ENCODE data around the gene SLC49A4. TPM values are rescaled to one million over a fixed set of nuclear protein-coding genes. Genes with fewer than 3 reads are reported as not detected.
A peak's percentile ranks its signal among the peaks of the same experiment; 100 is the strongest.

Gene SLC49A4
- total and polyA plus RNA-seq, 2 of the 8 experiments (the other 6 are each of a cell fraction or from before 2014, with no cell fraction given): 9.5 to 10.2 TPM

DNA sequence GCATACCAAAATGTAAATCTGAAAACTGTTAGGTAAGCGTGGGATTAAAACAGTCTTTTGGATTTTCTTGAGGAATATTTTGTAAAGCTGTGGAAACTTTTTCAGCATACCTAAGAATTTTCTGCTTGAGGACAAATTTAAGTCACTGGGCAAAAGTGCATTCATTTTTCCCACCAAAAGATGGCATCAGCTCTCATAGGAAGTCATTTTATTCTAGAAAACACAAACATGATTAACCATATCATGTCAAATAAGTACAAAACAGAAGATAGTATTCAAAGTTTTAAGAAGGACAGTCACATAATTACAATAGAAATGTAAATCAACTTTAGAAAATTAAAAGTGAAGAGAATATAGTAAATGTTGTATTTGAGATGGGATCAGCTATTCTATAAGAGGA lies 63.5 kb downstream of the SLC49A4 start:
- no peak overlapping the region for H3K4me2 ChIP-seq (ENCODE audit: insufficient read depth in 1 of 2, low read depth in 2 of 2, low read length in 2 of 2)
- 90% methylated on average over 1 of the region's 1 CpG; no CpG with 5 or more reads in 1 of the 2 experiments for WGBS, 2 experiments (ENCODE audit: extremely low coverage in 1 of 2, insufficient coverage in 1 of 2, insufficient read length in 1 of 2, insufficient replicate concordance in 2 of 2, low coverage in 1 of 2, low lambda C conversion rate in 2 of 2, missing lambda C conversion rate in 1 of 2)
- FAIRE-seq (no peak), DNase-seq (ENCODE audit: low read depth in 1 of 2, low spot score in 2 of 2) (no peak)
- H3K79me1 ChIP-seq (ENCODE audit: low read depth, low read length): no peaks in the 10 kb centered on the region
- H2AFZ ChIP-seq (ENCODE audit: low read length): no peak overlapping the region
- H2BK5ac ChIP-seq (ENCODE audit: low read depth, low read length): no peak overlapping the region
- no peak overlapping the region for H2BK12ac ChIP-seq (ENCODE audit: low read depth, low read length)
- no peak overlapping the region for H3K56ac ChIP-seq (replicated peaks; ENCODE audit: insufficient read length, low read depth, low read length)
- no peak overlapping the region for H2AK5ac ChIP-seq (ENCODE audit: low read depth, low read length)
- H2BK120ac ChIP-seq (replicated peaks; ENCODE audit: low read depth, low read length): no peak overlapping the region
- no peak overlapping the region for H3K9ac ChIP-seq (replicated peaks in 1 of 4; ENCODE audit: extremely low read depth in 1 of 4, low read depth in 3 of 4, low read length in 3 of 4)
- no peak overlapping the region for H3K4me3 ChIP-seq (ENCODE audit: extremely low read depth in 1 of 4, insufficient read depth in 2 of 4, low read depth in 3 of 4, low read length in 4 of 4)
- H2BK15ac ChIP-seq (ENCODE audit: low read length): no peak overlapping the region
- no peaks in the 10 kb centered on the region for H3K4me1 ChIP-seq (replicated peaks in 1 of 4; ENCODE audit: control insufficient read depth in 3 of 4, insufficient read depth in 4 of 4, low read length in 3 of 4)
- no peaks in the 10 kb centered on the region for H3K27me3 ChIP-seq (replicated peaks in 1 of 4; ENCODE audit: control insufficient read depth in 3 of 4, extremely low read depth in 1 of 4, insufficient read depth in 3 of 4, low read length in 3 of 4)
- no peak overlapping the region for H3K27ac ChIP-seq (ENCODE audit: low read depth, low read length)
- TF ChIP-seq, protein P1, sequence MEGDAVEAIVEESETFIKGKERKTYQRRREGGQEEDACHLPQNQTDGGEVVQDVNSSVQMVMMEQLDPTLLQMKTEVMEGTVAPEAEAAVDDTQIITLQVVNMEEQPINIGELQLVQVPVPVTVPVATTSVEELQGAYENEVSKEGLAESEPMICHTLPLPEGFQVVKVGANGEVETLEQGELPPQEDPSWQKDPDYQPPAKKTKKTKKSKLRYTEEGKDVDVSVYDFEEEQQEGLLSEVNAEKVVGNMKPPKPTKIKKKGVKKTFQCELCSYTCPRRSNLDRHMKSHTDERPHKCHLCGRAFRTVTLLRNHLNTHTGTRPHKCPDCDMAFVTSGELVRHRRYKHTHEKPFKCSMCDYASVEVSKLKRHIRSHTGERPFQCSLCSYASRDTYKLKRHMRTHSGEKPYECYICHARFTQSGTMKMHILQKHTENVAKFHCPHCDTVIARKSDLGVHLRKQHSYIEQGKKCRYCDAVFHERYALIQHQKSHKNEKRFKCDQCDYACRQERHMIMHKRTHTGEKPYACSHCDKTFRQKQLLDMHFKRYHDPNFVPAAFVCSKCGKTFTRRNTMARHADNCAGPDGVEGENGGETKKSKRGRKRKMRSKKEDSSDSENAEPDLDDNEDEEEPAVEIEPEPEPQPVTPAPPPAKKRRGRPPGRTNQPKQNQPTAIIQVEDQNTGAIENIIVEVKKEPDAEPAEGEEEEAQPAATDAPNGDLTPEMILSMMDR (IDR thresholded peaks at IDR 0.05; ENCODE audit: control extremely low read depth in 1 of 3, insufficient read depth in 1 of 3, low read depth in 1 of 3, low read length in 3 of 3): peak in 1 of 3 experiments; percentile 37; a peak in 2 of 4 replicates
- TF ChIP-seq RBBP5 (IDR thresholded peaks at IDR 0.05; ENCODE audit: borderline replicate concordance, low read depth, low read length): no peak
- peak; percentile 30 to 35 for TF ChIP-seq RAD21 (IDR thresholded peaks at IDR 0.05 in 1 of 2, conservative IDR thresholded peaks at IDR 0.05 in 1 of 2; ENCODE audit: low read depth in 2 of 2, low read length in 2 of 2)
- H3K9me3 ChIP-seq (ENCODE audit: insufficient read depth in 2 of 2, low read depth in 1 of 2, low read length in 1 of 2): no peaks in the 10 kb centered on the region
- H4K8ac ChIP-seq (ENCODE audit: extremely low read depth, insufficient read depth, low read length): no peak overlapping the region
- ChIA-PET CTCF (ENCODE audit: partially characterized antibody) (interaction anchor here (1.0 to 1.3 kb wide), 7 partner anchors 9 to 83 kb away, joined by 3 to 7 read pairs (median 4); no protein-coding TSS in a partner anchor), POLR2A (ENCODE audit: partially characterized antibody) (no interaction called here)
- H3K79me2 ChIP-seq (ENCODE audit: control insufficient read depth in 1 of 2, insufficient read depth in 2 of 2, low read length in 2 of 2): no peaks in the 10 kb centered on the region
- H4K5ac ChIP-seq (ENCODE audit: insufficient read length, low read depth, low read length): no peak overlapping the region
- no peak overlapping the region for H3K18ac ChIP-seq (ENCODE audit: extremely low read depth, low read length)
- H4K20me1 ChIP-seq (replicated peaks in 1 of 2; ENCODE audit: control insufficient read depth in 1 of 2, insufficient read depth in 2 of 2, low read length in 2 of 2): no peaks in the 10 kb centered on the region
- H4K91ac ChIP-seq (replicated peaks; ENCODE audit: insufficient read length, low read length): no peak overlapping the region
- H3K23me2 ChIP-seq (ENCODE audit: low read depth, low read length): no peaks in the 10 kb centered on the region
- H3K14ac ChIP-seq (ENCODE audit: insufficient read length): no peak overlapping the region
- H3K36me3 ChIP-seq (ENCODE audit: control insufficient read depth in 2 of 4, insufficient read depth in 4 of 4, low read length in 3 of 4): no peaks in the 10 kb centered on the region
- no peak overlapping the region for H2BK20ac ChIP-seq (ENCODE audit: low read length)
- no peak overlapping the region for H3K4ac ChIP-seq (replicated peaks; ENCODE audit: insufficient read length, low read depth, low read length)
- H3K23ac ChIP-seq (ENCODE audit: insufficient read length): no peak overlapping the region

All from H1 (cell line).